Heart left ventricle (tissue), 16 donors: ENCODE measurements around the gene OR6Q1. TPM values are rescaled to one million over a fixed set of nuclear protein-coding genes. Genes with fewer than 3 reads are reported as not detected.

ENCODE experiments used
- ATAC-seq, 4 donors: fragments of 200-7000 bp; cut with Tn5 transposase; one replicate each; pipeline ENCODE4 v1.9.1; 2020 to 2022; ENCODE audit warnings: moderate library complexity in 4 of 4, mild to moderate bottlenecking in 3 of 4, moderate number of reproducible peaks in 1 of 4
- DNase-seq, 5 donors: peaks; one replicate each; pipeline ENCODE4 v3.0.0-alpha.2; 2020
- H3K27ac ChIP-seq, 12 donors: fragments of 200-600 bp; sonication (generic) in 4 of 12; one replicate each; pipeline versions ENCODE4 v1.5.0 to v1.8.0; 2016 to 2022; ENCODE audit warnings: mild to moderate bottlenecking in 2 of 12
- H3K27me3 ChIP-seq, 9 donors: fragments of 200-600 bp; sonication (generic) in 2 of 9; one replicate each; pipeline versions ENCODE4 v1.5.1 to v1.8.0; 2016 to 2022; ENCODE audit warnings: mild to moderate bottlenecking in 3 of 9
- H3K36me3 ChIP-seq, 9 donors: fragments of 200-600 bp; sonication (generic) in 2 of 9; one replicate each; pipeline versions ENCODE4 v1.5.0 to v1.8.0; 2018 to 2022; ENCODE audit warnings: mild to moderate bottlenecking in 2 of 9
- H3K4me1 ChIP-seq, 12 donors: fragments of 200-600 bp; sonication (generic) in 4 of 12; one replicate each; pipeline versions ENCODE4 v1.5.0 to v1.8.0; 2016 to 2022; ENCODE audit warnings: mild to moderate bottlenecking in 3 of 12
- H3K4me3 ChIP-seq, 12 donors: fragments of 200-600 bp; sonication (generic) in 4 of 12; one replicate each; pipeline versions ENCODE4 v1.5.0 to v1.8.0; 2017 to 2022; ENCODE audit warnings: mild to moderate bottlenecking in 9 of 12, moderate library complexity in 4 of 12
- H3K9me3 ChIP-seq, 12 donors: fragments of 200-600 bp; sonication (generic) in 4 of 12; one replicate each; pipeline versions ENCODE4 v1.5.0 to v1.8.0; 2016 to 2022; ENCODE audit warnings: mild to moderate bottlenecking in 1 of 12
- CTCF ChIP-seq, 12 donors: fragments of 200-600 bp; sonication (generic) in 4 of 12; IDR thresholded peaks; one replicate each; pipeline versions ENCODE4 v1.5.0 to v1.8.0; 2018 to 2022; ENCODE audit warnings: antibody characterized with exemption in 12 of 12, mild to moderate bottlenecking in 5 of 12
- POLR2A ChIP-seq, 2 donors: fragments of 450-650 bp; IDR thresholded peaks; one replicate each; pipeline ENCODE4 v1.6.1; 2017; ENCODE audit warnings: antibody characterized with exemption in 2 of 2, mild to moderate bottlenecking in 2 of 2, moderate library complexity in 2 of 2
- WGBS, 4 donors: extraction: QIAGEN DNeasy Blood & Tissue Kit in 2 of 4; methylation state at CpG; one replicate each; pipeline versions ENCODE4 v1.1.5 to v1.1.7; 2013 to 2018; 5-methylcytosine and 5-hydroxymethylcytosine counted together
- intact Hi-C, 10 donors: fragments of 100-400 bp; cut with DNase I; formaldehyde crosslinking; loops; one replicate each; pipeline versions ENCODE4 v1.11.1 to v1.14.2; 2022
- polyA plus RNA-seq, 2 donors: library from polyadenylated mRNA; stranded (reverse); fragments of 200-250 nt; gene quantifications; one replicate each; pipeline ENCODE4 v1.2.3, GENCODE V29; 2013
- total RNA-seq, 9 donors: library from RNA; depleted of rRNA in 2 of 9; stranded (reverse); fragments of >200 nt in 2 of 9; fragmentation: NEBNext Ultra II Directional in 3 of 9; extraction: Animal tissue kit (Norgen Biotek cat#: 25700) in 3 of 9; gene quantifications; one replicate each; pipeline versions ENCODE4 v1.1.0 to v1.2.4, GENCODE V29; 2016 to 2023
- donor health status: ischemic (EF 13 %, LVEDD 7.1; RV severe dilation, severe dysfunction).
- donor health status: healthy with polysubstance abuse.
- donor health status: DM: no; HTN: yes; CAD: no.
- donor health status: DM: no; HTN: no; CAD: no.
- donor health status: ischemic (EF 25% LVEDD 6.9; RV normal size, moderate dysfunction).
- donor health status: ischemic (EF 25% LVEDD 5.7; RV mildly dilated, moderate dysfunction).
- donor health status: healthy.
- donor health status: DM: yes; HTN: yes; CAD: no.
- donor health status: ischemic (EF 35%, LVEDD 5.7; RV mildly dilated, moderate dysfunction).
- donor health status: nonischemic (EF 11% LVEDD 7.7; RV severe dilation, severe dysfunction).
- donor health status: DM: yes; HTN: yes; CAD: no.
- donor health status: PGD.
- donor health status: ischemic (EF 29% LVEDD 5.4; RV normal size, mild dysfunction).
- donor health status: nonischemic (EF 23%, LVEDD 6.1; RV moderate dilation, normal function).

The OR6Q1 gene
- total and polyA plus RNA-seq, 11 donors, result not detected

- 73 to 79% (median 77%) methylated on average over 3 of the region's 3 CpGs for WGBS, 4 donors
- no peak for ATAC-seq
- Histone ChIP-seq H3K27ac (no peak overlapping the region), H3K4me3 (no peak overlapping the region), H3K27me3 (no peaks in the 10 kb centered on the region), H3K4me1 (peaks cover 0 to 25% (median 10%) of the 10 kb centered on the region in 12 donors), H3K9me3 (peaks cover 0 to 4% (median 0%) of the 10 kb centered on the region in 12 donors), H3K36me3 (no peaks in the 10 kb centered on the region)
- DNase-seq, result no peak
- TF ChIP-seq CTCF (IDR thresholded peaks at IDR 0.05), result no peak
- no peak for TF ChIP-seq POLR2A (IDR thresholded peaks at IDR 0.05)
- intact Hi-C loops, result no loop called here
Measured at GRCh38 chr11:58057481-58057880, 26.7 kb downstream of the OR6Q1 start.

GRCh38 chr11:58058276-58059006 is 27.7 kb downstream of the OR6Q1 start:
- Histone ChIP-seq H3K27ac (peak overlapping the region in 9 of 12 donors; percentile 15 to 76 (median 55)), H3K4me3 (no peak overlapping the region), H3K36me3 (no peaks in the 10 kb centered on the region), H3K4me1 (peaks cover 0 to 25% (median 10%) of the 10 kb centered on the region in 12 donors), H3K9me3 (peaks cover 0 to 4% (median 0%) of the 10 kb centered on the region in 12 donors), H3K27me3 (no peaks in the 10 kb centered on the region)
- intact Hi-C loops, result no loop called here
- peak in 2 of 5 donors; percentile 17 to 27 for DNase-seq
- WGBS, 4 donors, result 54 to 71% (median 59%) methylated on average over 11 to 13 of the region's 13 CpGs
- TF ChIP-seq CTCF (IDR thresholded peaks at IDR 0.05) (no peak), POLR2A (IDR thresholded peaks at IDR 0.05) (no peak)
- ATAC-seq, result peak in 3 of 4 donors; percentile 43 to 67 (median 61)

GRCh38 chr11:58059007-58059350 is 28.2 kb downstream of the OR6Q1 start:
- Histone ChIP-seq H3K4me1 (peaks cover 0 to 25% (median 10%) of the 10 kb centered on the region in 12 donors), H3K4me3 (no peak overlapping the region), H3K36me3 (no peaks in the 10 kb centered on the region), H3K27ac (peak overlapping the region in 9 of 12 donors; percentile 15 to 76 (median 55)), H3K27me3 (no peaks in the 10 kb centered on the region), H3K9me3 (peaks cover 0 to 4% (median 0%) of the 10 kb centered on the region in 12 donors)
- 33 to 45% (median 38%) methylated on average over 4 of the region's 4 CpGs for WGBS, 4 donors
- DNase-seq (no peak), ATAC-seq (peak; percentile 70 to 83 (median 80))
- no peak for TF ChIP-seq POLR2A (IDR thresholded peaks at IDR 0.05)
- no peak for TF ChIP-seq CTCF (IDR thresholded peaks at IDR 0.05)
- intact Hi-C loops, result no loop called here

GRCh38 chr11:58060535-58060934 is 29.8 kb downstream of the OR6Q1 start:
- ATAC-seq, result no peak
- H3K36me3 ChIP-seq, result no peaks in the 10 kb centered on the region
- H3K4me3 ChIP-seq, result no peak overlapping the region
- DNase-seq, result no peak
- no peaks in the 10 kb centered on the region for H3K27me3 ChIP-seq
- TF ChIP-seq CTCF (IDR thresholded peaks at IDR 0.05) (no peak), POLR2A (IDR thresholded peaks at IDR 0.05) (no peak)
- peaks cover 0 to 4% (median 0%) of the 10 kb centered on the region in 12 donors for H3K9me3 ChIP-seq
- WGBS, 4 donors, result 88 to 95% (median 93%) methylated on average over 3 of the region's 3 CpGs
- intact Hi-C loops, result loop anchor here in 1 of 10 donors (10.0 kb wide), 1 partner anchor 216 kb away; no protein-coding TSS in a partner anchor
- no peak overlapping the region for H3K27ac ChIP-seq
- peaks cover 0 to 25% (median 10%) of the 10 kb centered on the region in 12 donors for H3K4me1 ChIP-seq
